ENCODE data around the gene CENPQ.

CENPQ gene

GRCh38 chr6:49462927-49463611, at the start of gene CENPQ, which contains the start of gene MMUT:
TSS of gene CENPQ (plus strand) at chr6:49463370. CDS start at chr6:49470177, 6,807 bp downstream.
TSS of gene MMUT (minus strand) at chr6:49463253. CDS start at chr6:49459466, 3,787 bp downstream.
- peak; percentile 85 for DNase-seq (ENCODE audit: extremely low read depth, low read depth)
- TF ChIP-seq CTCF (IDR thresholded peaks at IDR 0.05; ENCODE audit: low read depth, low read length, missing control alignments) = no peak
- H3K4me3 ChIP-seq (replicated peaks; ENCODE audit: low read depth, low read length) = peak within 1 kb of the TSS; percentile 90

GRCh38 chr6:49415358-49415757, 47.8 kb upstream of the CENPQ start:
- DNase-seq (ENCODE audit: extremely low read depth, low read depth) = no peak
- H3K4me3 ChIP-seq (replicated peaks; ENCODE audit: low read depth, low read length) = no peak overlapping the region
- TF ChIP-seq CTCF (IDR thresholded peaks at IDR 0.05; ENCODE audit: low read depth, low read length, missing control alignments) = no peak

- no peak for TF ChIP-seq CTCF (IDR thresholded peaks at IDR 0.05; ENCODE audit: low read depth, low read length, missing control alignments)
- no peak overlapping the region for H3K4me3 ChIP-seq (replicated peaks; ENCODE audit: low read depth, low read length)
- no peak for DNase-seq (ENCODE audit: extremely low read depth, low read depth)
Measured at GRCh38 chr6:49416195-49416594, 47.0 kb upstream of the CENPQ start.

- no peak for TF ChIP-seq CTCF (IDR thresholded peaks at IDR 0.05; ENCODE audit: low read depth, low read length, missing control alignments)
- H3K4me3 ChIP-seq (replicated peaks; ENCODE audit: low read depth, low read length) = no peak overlapping the region
- no peak for DNase-seq (ENCODE audit: extremely low read depth, low read depth)
Measured at GRCh38 chr6:49423817-49424216, 39.4 kb upstream of the CENPQ start.

DNA sequence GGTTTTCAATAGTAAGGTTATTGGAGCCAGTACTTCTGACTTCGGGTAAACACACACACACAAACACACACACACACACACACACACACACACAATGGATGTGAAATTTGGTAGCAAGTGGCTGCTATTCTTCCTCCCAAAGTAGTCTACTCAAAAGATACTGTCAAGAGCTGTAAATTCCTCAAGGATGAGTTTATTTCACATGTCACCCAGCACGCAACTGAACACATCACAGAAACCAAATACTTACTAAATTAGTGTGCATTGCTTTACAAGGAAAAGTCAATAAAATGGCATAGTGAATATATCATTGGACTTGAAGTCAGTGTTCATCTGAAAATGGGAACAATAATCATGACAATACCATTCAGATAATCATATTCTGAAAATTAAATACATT, 33.0 kb upstream of the CENPQ start:
- no peak for TF ChIP-seq CTCF (IDR thresholded peaks at IDR 0.05; ENCODE audit: low read depth, low read length, missing control alignments)
- no peak overlapping the region for H3K4me3 ChIP-seq (replicated peaks; ENCODE audit: low read depth, low read length)
- DNase-seq (ENCODE audit: extremely low read depth, low read depth) = no peak

DNA sequence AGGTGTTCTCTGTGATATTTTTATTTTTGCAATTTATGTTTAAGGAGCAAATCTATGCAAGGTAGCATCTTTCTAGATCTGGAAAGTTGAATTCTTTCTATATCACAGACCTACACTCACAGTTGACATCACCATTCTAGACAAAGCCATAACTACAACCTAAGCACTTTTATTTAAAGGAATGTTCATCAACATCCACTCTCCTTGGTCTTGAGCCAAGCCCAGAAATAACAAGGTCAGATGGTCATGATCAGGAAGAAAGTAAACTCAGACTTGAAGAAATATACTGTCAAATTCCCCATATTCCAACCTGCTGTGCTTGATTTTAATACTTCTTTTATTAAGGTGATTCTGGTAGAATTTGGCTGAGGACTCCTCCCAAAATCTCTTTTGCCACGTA, 32.3 kb upstream of the CENPQ start:
- TF ChIP-seq CTCF (IDR thresholded peaks at IDR 0.05; ENCODE audit: low read depth, low read length, missing control alignments) = no peak
- DNase-seq (ENCODE audit: extremely low read depth, low read depth) = no peak

DNA sequence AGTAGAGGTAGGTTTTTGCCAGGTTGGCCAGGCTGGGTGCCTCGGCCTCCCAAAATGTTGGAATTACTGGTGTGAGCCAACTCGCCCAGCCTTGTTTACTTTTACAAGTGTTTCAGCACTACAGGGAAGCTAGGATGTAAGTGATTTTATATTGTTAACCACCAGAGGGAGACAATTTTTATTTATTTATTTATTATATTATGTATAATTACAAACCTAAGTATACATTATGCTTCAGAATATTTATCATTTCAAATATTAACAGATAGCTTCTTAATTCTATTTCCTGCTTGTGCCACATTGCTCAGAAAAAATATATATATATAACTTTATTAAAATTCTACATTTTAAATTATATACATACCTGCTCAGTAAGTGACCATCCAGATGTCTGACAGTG, 9.9 kb upstream of the CENPQ start:
- no peak overlapping the region for H3K4me3 ChIP-seq (replicated peaks; ENCODE audit: low read depth, low read length)
- DNase-seq (ENCODE audit: extremely low read depth, low read depth) = no peak
- no peak for TF ChIP-seq CTCF (IDR thresholded peaks at IDR 0.05; ENCODE audit: low read depth, low read length, missing control alignments)

More for the DNA sequence above, 32.3 kb upstream of the CENPQ start:
- H3K4me3 ChIP-seq (replicated peaks; ENCODE audit: low read depth, low read length) = no peak overlapping the region
